Measurements from ENCODE around the gene SPOCK2.
"Not testable (repeated sequence)": the region's sequence is repeated elsewhere in the genome, so short reads cannot be mapped to it uniquely, and the experiment has no call there.

SPOCK2 gene

DNA sequence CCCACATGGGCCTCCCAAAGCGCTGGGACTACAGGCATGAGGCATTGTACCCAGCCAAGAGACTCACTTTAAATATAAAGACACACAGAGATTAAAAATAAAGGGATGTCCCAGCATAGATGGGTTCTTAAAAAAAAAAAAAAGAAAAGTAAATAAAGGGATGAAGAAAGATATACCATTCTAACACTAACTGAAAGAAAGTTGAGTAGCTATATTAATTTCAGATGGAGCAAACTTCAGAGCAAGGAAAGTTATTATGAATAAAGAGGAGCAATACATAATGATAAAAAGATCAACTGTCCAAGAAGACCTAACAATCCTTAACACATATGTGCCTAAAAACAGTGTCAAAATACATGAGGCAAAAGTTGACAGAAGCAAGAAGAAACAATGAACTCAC lies 33.0 kb upstream of the SPOCK2 start:
- Mint-ChIP-seq H3K27me3 (peaks cover 3% of the 10 kb centered on the region), H3K4me1 (ENCODE audit: low read depth) (peaks cover 7% of the 10 kb centered on the region), H3K27ac (no peak overlapping the region), H3K36me3 (ENCODE audit: low read depth) (peaks cover 13% of the 10 kb centered on the region), H3K4me3 (no peak overlapping the region), H3K9me3 (peaks cover 5% of the 10 kb centered on the region)
- intact Hi-C loops (cut with micrococcal nuclease), result no loop called here

DNA sequence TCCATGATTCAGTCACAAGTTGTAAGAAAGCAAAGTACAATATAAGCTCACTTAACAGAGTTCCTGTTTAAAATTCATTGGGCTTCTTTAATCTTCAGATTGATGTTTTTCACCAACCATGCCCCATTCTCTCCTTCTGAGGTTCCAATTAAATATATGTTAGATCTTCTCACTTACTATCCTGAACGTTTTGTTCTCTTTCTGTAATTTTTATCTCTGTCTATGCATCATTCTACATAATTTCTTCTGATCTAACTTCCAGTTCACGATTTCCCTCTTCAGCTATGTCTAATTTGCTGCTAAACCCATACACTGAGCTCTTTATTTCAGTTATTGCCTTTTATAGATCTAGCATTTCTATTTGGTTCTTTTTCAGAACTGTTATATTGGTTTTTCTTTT lies 28.0 kb upstream of the SPOCK2 start:
- no peak overlapping the region for H3K27ac Mint-ChIP-seq

DNA sequence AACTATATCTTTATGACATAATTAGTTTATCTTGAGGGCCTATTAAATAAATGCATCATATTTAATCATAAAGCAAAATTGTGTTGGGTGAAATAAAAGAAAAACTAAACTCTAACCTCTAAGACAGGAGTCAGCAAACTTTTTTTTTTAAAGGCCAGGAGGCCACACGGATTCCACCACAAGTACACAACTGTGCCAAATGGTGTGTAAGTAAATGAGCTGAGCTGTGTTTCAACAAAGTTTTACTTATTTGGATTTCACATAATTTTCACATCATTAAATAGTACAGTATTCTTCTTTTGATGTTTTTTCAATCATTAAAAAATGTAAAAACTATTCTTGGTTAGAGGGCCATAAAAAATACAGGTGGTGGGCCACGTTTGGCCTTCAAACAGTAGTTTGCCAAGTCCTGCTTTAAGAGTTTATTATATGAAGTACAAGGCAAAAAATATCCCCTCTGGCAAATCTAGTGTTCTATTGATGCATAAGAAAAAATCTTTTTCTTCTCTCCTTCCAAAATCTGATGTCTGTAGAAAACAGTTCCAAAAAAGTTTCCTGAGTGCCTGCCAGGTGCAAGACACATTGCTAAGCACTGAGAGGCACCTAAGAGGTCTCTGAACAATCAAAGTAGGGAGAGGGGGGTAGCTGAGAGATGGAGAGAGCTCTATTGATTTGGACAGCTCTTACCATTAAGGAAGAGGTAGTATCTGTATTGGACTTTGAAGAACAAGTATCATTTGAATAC lies 26.5 kb upstream of the SPOCK2 start:
- peaks cover 22% of the 10 kb centered on the region for H3K36me3 Mint-ChIP-seq (ENCODE audit: low read depth)
- H3K4me3 Mint-ChIP-seq, result no peak overlapping the region
- no peaks in the 10 kb centered on the region for H3K4me1 Mint-ChIP-seq (ENCODE audit: low read depth)
- peaks cover 9% of the 10 kb centered on the region for H3K9me3 Mint-ChIP-seq
- peaks cover 2% of the 10 kb centered on the region for H3K27me3 Mint-ChIP-seq
- intact Hi-C loops (cut with micrococcal nuclease), result no loop called here
- H3K27ac Mint-ChIP-seq, result no peak overlapping the region

More for the DNA sequence above, 28.0 kb upstream of the SPOCK2 start:
- intact Hi-C loops (cut with micrococcal nuclease), result no loop called here
- peaks cover 2% of the 10 kb centered on the region for H3K27me3 Mint-ChIP-seq
- H3K36me3 Mint-ChIP-seq (ENCODE audit: low read depth), result peaks cover 22% of the 10 kb centered on the region
- H3K4me3 Mint-ChIP-seq, result no peak overlapping the region
- peaks cover 9% of the 10 kb centered on the region for H3K9me3 Mint-ChIP-seq
- H3K4me1 Mint-ChIP-seq (ENCODE audit: low read depth), result no peaks in the 10 kb centered on the region

DNA sequence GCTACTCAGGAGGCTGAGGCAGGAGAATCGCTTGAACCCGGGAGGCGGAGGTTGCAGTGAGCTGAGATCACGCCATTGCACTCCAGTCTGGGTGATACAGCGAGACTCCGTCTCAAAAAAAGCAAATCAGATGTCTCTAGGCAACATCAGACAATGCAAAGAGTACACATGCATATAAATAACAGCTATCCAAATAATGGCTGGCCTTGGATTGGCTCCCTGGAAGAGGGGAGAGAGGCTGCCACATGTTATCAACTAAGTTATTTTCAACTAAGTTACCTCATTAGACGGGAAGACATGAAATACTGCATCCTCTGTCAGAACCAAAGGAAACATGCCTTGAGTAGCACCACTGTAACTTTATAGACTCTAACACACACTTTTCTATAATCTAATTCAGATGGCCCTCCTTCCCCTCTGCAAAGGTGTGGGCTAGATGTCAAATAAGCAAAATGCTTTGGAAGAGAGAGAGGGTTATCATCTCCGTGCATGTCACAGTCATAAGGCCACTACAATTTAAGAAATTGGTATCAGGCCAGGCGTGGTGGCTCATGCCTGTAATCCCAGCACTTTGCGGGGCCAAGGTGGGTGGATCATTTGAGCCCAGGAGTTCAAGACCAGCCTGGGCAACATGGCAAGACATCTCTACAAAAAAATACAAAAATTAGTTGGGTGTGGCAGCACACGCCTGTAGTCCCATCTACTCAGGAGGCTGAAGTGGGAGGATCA lies 22.5 kb upstream of the SPOCK2 start:
- Mint-ChIP-seq H3K27me3 (no peaks in the 10 kb centered on the region), H3K27ac (no peak overlapping the region), H3K4me3 (no peak overlapping the region), H3K36me3 (ENCODE audit: low read depth) (peaks cover 17% of the 10 kb centered on the region), H3K9me3 (no peaks in the 10 kb centered on the region), H3K4me1 (ENCODE audit: low read depth) (no peaks in the 10 kb centered on the region)
- intact Hi-C loops (cut with micrococcal nuclease), result no loop called here

DNA sequence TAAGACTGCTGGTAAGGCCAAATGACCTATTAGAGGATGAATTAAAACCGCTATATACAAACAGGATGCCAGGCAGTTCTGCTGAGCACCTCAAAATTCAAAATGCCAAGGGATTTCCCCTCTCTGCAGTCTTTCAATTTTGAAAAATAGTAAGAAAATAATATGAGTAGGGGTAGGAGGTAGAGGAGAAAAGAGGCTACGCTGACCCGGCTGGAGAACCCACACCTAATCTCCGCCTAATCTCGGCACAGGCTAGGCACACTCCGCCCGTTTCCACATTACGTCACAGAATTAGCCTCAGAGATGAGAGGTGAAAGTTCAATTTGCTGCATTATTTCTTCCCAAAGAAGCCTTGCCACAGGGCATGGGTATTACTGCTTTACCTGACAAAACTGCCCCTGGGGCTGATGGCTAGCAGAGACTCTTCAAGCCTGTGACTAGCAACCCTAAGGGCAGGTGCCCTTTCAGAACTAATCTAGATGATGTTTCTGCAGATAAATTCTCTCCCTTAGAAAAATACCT lies 21.3 kb upstream of the SPOCK2 start:
- Mint-ChIP-seq H3K27me3 (no peaks in the 10 kb centered on the region), H3K9me3 (no peaks in the 10 kb centered on the region), H3K36me3 (ENCODE audit: low read depth) (peaks cover 17% of the 10 kb centered on the region), H3K4me1 (ENCODE audit: low read depth) (no peaks in the 10 kb centered on the region), H3K4me3 (no peak overlapping the region), H3K27ac (no peak overlapping the region)
- intact Hi-C loops (cut with micrococcal nuclease), result no loop called here

DNA sequence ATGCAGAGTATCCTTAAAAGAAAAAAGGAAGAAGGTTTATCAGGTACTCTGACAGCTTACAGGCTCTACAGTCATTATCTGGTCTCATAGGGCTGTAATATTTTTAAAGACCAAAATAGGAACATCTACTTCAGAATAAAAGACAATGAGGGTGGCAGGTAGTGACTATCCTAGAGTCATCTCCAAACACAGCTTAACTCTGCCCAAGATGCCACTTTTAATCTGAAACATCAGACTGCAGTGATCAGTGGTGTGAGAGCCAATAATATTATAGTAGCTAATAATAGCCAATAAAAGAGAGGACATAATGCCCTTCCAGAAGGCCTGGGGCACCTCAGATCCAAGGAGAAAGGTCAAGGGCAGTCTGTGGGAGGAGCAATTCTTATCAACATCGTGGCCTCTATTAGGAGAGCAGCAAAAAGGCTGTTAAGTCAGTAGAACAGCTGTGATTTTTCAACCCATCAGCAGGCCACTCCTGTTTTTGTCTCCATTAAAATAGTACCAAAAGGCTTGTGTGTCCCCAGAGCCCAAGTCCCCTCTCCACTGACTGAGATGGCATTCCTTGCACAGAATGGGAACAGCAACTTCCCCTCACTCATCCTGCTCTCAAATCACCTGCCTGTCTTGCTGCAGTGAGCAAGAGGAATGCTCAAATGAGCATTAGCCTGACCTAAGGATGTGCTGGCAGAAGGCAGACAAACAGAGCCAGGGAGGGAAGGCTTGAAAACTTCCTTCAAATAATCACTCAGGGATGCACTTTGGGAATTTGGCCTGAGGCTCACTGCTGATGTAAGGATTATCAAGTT lies 20.7 kb upstream of the SPOCK2 start:
- Mint-ChIP-seq H3K9me3 (no peaks in the 10 kb centered on the region), H3K4me1 (ENCODE audit: low read depth) (no peaks in the 10 kb centered on the region), H3K27ac (no peak overlapping the region), H3K27me3 (no peaks in the 10 kb centered on the region), H3K36me3 (ENCODE audit: low read depth) (peaks cover 17% of the 10 kb centered on the region), H3K4me3 (no peak overlapping the region)
- intact Hi-C loops (cut with micrococcal nuclease), result no loop called here

DNA sequence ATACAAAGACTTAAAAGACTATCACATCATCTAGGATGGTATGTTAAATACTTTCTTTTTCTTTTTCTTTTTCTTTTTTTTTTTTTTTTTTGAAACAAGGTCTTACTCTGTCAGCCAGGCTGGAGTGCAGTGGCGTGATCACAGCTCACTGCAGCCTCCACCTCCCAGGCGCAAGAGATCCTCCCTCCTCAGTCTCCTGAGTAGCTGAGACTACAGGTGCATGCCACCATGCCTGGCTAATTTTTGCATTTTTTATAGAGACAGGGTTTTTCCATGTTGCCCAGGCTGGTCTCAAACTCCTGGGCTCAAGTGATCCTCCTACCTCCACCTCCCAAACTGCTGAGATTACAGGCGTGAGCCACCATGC lies 19.6 kb upstream of the SPOCK2 start:
- intact Hi-C loops (cut with micrococcal nuclease); H3K4me3 Mint-ChIP-seq; H3K4me1 Mint-ChIP-seq (ENCODE audit: low read depth); H3K27ac Mint-ChIP-seq; H3K27me3 Mint-ChIP-seq; H3K9me3 Mint-ChIP-seq: not testable (repeated sequence)
- peaks cover 21% of the 10 kb centered on the region for H3K36me3 Mint-ChIP-seq (ENCODE audit: low read depth)

DNA sequence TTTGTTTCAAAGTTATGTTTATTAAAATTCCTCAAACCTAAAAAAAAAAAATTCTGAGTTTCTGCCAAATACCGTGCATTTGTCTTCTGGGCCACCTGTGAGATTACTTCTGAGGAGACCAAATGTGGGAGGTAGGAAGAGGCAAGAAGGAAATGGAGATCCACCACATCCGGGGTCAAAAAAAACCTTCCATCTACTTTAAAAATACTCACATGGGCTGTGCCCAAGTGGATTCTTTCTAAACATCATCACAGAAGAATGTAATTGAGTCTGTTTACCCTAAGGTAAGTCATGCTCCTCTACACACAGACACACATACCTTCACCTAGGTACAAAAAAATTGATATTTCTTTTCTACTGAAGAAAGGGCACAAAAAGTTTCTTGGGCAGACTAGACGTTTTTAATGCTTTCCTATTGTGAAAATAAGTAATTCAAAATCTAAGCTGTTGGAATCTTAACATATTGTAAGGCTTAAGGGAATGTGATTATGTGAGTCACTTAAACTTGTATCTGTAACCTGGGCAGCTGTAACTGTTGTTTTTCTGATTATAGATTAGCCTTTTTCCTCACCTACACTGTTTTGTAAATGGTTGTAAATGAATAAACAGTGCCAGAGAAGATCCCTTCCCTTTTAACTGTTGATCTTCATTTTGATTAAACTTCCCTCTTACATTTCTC lies 19.1 kb upstream of the SPOCK2 start:
- Mint-ChIP-seq H3K9me3 (no peaks in the 10 kb centered on the region), H3K4me1 (ENCODE audit: low read depth) (no peaks in the 10 kb centered on the region), H3K27ac (no peak overlapping the region), H3K27me3 (no peaks in the 10 kb centered on the region), H3K36me3 (ENCODE audit: low read depth) (peaks cover 16% of the 10 kb centered on the region), H3K4me3 (no peak overlapping the region)
- intact Hi-C loops (cut with micrococcal nuclease), result no loop called here

DNA sequence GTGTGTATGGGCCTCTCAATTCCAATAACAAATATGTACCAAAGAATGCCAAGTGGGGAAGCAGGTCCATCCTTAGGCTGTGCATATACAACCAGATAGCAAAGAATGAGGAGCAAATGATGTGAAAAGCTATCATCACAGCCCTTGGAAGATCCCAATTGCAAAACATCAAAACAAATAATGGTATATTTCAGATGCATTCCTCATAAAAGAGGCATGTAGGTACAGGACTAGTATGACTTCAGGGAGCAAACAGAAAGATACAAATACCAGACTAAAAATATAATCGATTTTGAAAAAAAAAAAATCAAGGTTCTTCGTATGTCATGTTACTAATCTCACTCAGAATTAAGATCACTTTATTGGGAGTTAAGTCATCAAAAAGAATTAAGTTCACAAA lies 18.5 kb upstream of the SPOCK2 start:
- Mint-ChIP-seq H3K27ac (no peak overlapping the region), H3K27me3 (no peaks in the 10 kb centered on the region), H3K9me3 (no peaks in the 10 kb centered on the region), H3K4me3 (no peak overlapping the region), H3K4me1 (ENCODE audit: low read depth) (no peaks in the 10 kb centered on the region), H3K36me3 (ENCODE audit: low read depth) (peaks cover 14% of the 10 kb centered on the region)
- intact Hi-C loops (cut with micrococcal nuclease), result no loop called here

DNA sequence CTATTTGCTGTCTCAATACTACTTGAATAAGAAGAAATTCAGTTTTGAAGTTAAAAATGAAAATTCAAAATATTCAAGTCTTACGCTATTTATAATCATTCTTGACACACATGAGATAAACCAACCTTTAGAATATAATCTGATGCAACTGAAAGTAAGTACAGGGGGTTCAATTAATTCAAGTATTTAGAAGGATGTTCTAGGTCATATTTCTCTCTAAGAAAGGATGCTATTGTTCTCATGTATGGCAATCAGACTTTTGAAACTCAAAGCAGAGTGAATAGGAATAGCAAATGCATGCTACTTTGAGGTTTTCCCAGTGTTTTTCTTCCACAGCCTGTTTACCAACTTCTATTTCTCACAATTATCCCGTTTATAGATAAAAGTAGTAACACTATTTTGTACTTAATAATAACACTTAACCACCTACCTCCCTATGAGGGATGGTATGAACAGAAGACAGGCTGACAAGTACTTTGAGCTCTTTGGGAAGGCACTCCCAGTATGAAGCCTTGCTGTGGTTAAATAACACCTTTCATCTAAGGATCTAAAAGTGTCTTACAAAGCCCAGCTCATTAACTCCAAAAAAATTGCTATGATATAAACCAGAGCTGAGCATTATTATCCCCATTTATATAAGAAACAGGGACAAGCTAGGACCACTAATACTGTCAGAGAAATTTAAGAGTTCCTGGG lies 18.0 kb upstream of the SPOCK2 start:
- H3K4me3 Mint-ChIP-seq, result no peak overlapping the region
- peaks cover 19% of the 10 kb centered on the region for H3K36me3 Mint-ChIP-seq (ENCODE audit: low read depth)
- intact Hi-C loops (cut with micrococcal nuclease), result no loop called here
- H3K4me1 Mint-ChIP-seq (ENCODE audit: low read depth), result no peaks in the 10 kb centered on the region
- H3K27ac Mint-ChIP-seq, result no peak overlapping the region
- no peaks in the 10 kb centered on the region for H3K9me3 Mint-ChIP-seq
- H3K27me3 Mint-ChIP-seq, result no peaks in the 10 kb centered on the region

DNA sequence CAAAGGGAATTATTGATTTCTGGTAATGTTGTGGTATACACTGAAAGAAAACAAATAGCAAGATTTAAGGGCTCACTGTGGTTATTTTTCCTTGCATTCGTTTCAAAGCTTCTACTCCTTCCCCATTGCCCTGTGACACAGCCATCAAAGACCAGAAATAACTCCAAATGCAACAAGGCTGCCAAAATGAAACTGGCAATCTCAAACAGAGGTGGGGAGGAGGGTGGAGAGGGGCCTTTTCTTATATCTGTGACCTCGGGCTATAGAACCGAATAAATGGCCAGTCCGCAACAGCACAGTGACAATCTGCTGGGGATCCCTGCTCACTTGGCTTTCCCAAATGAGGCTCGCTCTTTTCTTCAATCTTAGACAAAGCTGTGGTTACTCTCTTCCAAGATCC lies 17.4 kb upstream of the SPOCK2 start:
- Mint-ChIP-seq H3K27ac (no peak overlapping the region), H3K4me3 (no peak overlapping the region), H3K4me1 (ENCODE audit: low read depth) (no peaks in the 10 kb centered on the region), H3K27me3 (no peaks in the 10 kb centered on the region), H3K36me3 (ENCODE audit: low read depth) (peaks cover 25% of the 10 kb centered on the region), H3K9me3 (no peaks in the 10 kb centered on the region)
- intact Hi-C loops (cut with micrococcal nuclease), result no loop called here

DNA sequence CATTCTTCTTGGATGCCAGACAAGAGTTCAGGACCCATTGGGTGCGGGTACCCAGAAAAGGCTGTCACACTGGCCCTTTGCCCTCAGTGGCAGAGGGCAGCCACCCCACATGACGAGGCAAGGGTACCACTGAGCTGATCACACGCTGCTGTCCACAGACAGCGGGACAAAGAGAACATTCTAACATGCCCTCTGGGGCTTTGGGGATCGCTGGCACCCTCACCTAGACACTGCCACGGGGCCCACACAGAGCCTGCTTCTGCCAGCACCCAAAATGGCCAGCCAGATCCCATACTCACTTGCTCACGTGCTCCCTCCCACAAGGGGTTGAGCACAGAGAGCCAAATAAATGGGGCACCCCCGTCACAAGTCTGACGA lies 16.7 kb upstream of the SPOCK2 start:
- no peaks in the 10 kb centered on the region for H3K4me1 Mint-ChIP-seq (ENCODE audit: low read depth)
- H3K27me3 Mint-ChIP-seq, result no peaks in the 10 kb centered on the region
- peaks cover 25% of the 10 kb centered on the region for H3K36me3 Mint-ChIP-seq (ENCODE audit: low read depth)
- no peak overlapping the region for H3K27ac Mint-ChIP-seq
- no peak overlapping the region for H3K4me3 Mint-ChIP-seq
- intact Hi-C loops (cut with micrococcal nuclease), result no loop called here
- no peaks in the 10 kb centered on the region for H3K9me3 Mint-ChIP-seq

DNA sequence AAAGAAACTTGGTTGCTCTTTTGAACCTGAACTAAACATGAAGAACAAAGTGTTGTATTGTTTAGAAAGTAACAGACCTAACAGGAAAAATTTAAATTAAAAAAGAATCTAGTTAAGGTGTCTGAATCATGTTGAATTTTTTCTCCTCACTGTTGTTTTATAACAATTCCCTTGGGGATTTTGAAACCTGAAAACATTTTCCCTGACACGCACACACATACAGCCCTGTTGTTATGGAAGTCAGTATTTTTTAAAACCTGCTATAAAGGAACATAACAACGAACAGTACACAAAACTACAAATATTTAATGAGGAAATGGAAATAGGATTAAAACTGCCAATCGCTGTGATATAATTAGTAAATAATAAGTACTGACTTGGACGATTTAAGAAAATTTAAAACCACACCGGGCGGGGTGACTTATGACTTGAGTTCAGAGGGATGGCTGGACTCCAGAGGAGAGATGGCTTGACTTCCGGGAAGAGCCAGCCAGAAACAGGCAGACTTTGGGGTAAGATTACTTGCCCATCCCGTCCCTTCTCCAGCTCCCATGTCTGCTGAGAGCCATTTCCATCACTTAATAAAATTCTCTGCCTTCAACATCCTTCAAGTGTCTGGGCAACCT lies 16.2 kb upstream of the SPOCK2 start:
- Mint-ChIP-seq H3K36me3 (ENCODE audit: low read depth) (peaks cover 25% of the 10 kb centered on the region), H3K4me1 (ENCODE audit: low read depth) (no peaks in the 10 kb centered on the region), H3K9me3 (no peaks in the 10 kb centered on the region), H3K27me3 (no peaks in the 10 kb centered on the region), H3K27ac (no peak overlapping the region), H3K4me3 (no peak overlapping the region)
- intact Hi-C loops (cut with micrococcal nuclease), result no loop called here

All from dendritic cell treated with granulocyte-macrophage colony-stimulating factor and Interleukin-4, amounts not matched to agents 40 ng/mL and 50 ng/mL, for 4 days (primary cell).